GM20000 (cell line): ENCODE data around the gene PFDN5.
A peak's percentile ranks its signal among the peaks of the same experiment; 100 is the strongest.

ENCODE experiments used
- DNase-seq: peaks from one replicate; pipeline ENCODE4 v3.0.0; 2012; ENCODE audit warnings: low spot score
- CTCF ChIP-seq: IDR thresholded peaks from 2 replicates; pipeline ENCODE4 v1.5.1; 2012; ENCODE audit warnings: mild to moderate bottlenecking, control low read depth; ENCODE audit errors: extremely low read depth, missing control alignments

Gene PFDN5

DNA sequence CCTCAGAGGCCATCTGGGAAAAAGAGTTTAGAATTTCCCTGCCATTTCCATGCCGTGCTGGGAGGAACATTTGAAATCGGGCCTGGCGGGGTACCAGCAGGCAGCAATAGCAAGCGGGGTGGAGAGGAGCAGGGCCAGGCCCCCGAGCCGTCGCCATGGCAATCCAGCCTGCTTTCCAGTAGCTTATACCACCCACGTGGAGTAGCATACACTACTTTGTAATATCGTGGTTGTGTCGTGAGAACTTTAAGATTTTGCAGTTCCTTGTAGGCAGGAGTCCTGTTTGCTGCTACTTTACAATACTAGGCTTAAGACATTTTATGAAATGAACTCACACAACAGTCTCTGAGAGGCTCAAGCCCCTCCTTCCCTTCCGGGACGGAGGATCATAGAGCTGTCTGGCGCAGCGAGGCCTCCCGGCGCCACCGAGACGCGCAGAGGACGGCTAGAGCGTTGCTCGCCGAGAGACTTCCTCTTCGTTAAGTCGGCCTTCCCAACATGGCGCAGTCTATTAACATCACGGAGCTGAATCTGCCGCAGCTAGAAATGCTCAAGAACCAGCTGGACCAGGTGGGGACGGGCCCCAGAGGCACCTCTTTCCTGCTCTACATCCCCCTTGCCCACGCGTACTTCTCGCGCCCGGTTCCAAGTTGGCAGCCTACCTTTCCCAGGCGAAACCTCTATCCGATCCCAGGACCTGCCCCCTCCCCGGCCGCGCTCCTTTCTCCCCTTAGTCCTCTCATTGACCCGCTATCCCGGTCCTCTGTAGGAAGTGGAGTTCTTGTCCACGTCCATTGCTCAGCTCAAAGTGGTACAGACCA is at the start of gene PFDN5:
Gene PFDN5, plus strand, starts transcription at position 473 of the 821 bp plus-strand sequence. Its CDS starts 26 bp downstream, at position 499.
- no peak for TF ChIP-seq CTCF

DNA sequence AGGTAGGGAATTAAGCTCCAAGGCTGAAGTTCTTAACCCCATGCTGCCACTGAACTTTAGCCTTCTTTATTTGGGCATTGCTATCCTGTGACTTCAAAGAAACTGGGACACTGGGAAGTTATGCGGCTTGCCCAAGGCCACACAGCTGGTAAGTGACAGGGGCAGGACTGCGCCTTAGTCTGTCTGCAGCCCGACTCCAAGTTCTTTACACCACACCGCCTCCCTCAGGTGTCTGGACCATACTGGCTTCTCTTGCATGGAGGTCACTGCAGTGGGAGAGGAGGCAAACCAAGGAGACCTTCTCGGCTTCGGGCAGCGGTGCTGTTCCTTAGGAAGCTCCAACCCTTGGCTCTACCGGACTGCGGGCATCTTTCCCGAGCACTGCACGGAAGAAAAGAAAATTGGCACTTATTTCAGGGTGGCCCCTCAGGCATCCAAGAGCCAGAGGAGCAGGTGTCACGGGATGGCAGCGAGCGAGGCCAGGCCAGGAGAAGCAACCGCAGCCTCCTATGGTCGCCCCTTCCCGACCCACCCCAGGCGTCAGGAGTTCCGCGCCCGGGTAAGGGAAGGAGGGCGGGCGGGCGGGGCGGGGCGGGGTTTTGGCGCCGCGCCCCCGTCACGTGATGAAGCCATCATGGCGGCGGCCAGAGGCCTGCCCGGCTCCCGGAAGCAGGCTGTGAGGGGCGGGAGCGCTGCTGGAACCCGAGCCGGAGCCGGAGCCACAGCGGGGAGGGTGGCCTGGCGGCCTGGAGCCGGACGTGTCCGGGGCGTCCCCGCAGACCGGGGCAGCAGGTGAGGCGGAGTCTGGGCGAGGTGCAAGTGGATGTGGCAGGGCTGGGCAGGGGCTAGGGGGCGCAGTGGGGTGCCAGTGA is 43.6 kb upstream of the PFDN5 start:
- TF ChIP-seq CTCF, result peak; percentile 49
- DNase-seq, result peak; percentile 93

More for the DNA sequence above, at the start of gene PFDN5:
- peak; percentile 87 for DNase-seq

DNA sequence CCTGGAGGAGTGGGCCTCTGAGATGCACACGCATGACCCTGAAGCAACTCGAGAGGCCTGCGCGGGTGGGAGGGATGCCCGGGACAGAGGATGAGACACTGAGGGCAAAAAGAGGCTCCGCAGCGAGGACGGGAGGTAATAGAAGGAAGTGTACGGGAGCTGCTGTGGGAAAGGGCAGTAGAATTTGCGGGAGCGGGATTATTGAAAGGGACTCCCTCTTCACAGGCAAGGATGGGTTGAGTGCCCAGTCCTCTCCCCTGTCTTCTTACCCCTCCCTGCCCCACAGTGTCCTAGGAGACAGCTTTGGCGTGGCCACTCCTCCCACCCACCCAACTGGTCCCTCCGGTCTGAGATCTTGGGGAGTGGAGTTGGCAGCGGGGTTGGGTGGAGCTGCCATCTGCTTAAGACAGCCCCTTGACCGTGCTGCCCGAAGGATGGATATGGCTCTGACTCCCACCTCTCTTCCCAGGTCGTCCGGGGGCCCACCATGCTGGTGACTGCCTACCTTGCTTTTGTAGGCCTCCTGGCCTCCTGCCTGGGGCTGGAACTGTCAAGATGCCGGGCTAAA is 42.9 kb upstream of the PFDN5 start:
- no peak for TF ChIP-seq CTCF
- no peak for DNase-seq

- DNase-seq, result no peak
- no peak for TF ChIP-seq CTCF
These were observed 42.0 kb upstream of the PFDN5 start for GRCh38 chr12:53253298-53253697.

DNA sequence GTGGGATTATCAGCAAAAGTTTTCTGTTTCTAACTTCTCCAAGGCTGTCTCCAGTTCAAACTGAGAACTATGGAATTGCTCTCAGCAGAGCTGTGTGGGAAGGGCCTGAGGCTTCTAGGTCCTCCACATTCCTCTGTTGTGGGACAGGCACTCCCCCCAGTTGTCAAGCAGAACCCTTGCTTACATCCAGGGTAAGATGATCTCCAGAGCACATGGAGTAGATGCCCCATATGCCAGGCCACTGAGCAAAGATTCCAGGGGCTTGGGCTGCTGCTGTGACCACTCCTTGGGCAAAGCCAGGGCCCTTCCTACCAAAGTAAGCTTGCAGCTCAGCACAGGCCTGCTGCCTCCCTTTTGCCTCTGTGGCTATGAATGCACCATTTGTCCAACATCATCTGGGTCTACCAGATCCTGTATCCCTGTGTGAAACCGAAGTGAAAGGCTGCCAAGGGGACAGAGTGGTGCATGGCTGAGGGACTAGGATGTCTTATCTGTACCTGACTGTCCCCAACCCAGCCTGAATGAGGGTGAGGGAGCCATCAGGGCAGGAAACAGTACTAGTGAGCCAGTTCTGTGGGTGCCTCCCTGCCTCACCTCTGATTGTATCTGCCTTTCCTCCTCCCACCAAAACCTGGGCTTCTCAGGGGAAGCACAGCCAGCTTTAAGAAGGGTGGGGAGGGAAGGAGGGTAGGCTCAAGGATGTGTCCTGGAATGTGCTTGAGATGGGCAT is 40.4 kb upstream of the PFDN5 start:
- TF ChIP-seq CTCF, result no peak
- no peak for DNase-seq

DNA sequence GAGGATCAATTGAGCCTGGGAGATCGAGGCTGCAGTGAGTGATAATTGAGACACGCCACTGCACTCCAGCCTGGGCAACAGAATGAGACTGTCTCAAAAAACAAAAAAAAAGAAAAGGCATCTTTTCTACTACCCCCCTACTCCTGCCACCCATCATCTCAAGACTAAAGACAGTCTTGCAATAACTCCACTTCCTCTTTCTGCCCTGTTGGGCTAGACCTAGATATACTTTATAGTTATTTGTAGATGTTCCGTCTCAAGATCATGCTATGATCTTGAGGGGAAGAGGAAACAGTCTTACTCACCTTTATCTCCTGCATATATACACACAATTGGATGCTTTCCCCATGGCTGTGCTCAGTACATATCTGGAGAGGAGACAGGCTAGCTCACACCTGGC is 39.3 kb upstream of the PFDN5 start:
- DNase-seq, result peak; percentile 62
- TF ChIP-seq CTCF, result no peak
